ENCODE measurements around the gene TMEM30B. TPM values are rescaled to one million over a fixed set of nuclear protein-coding genes. Genes with fewer than 3 reads are reported as not detected.

Gene TMEM30B
- total and polyA plus RNA-seq, 9 of the 15 experiments (the other 6 are each of a cell fraction or from before 2014, with no cell fraction given), result 0.04 TPM; not detected in 8

DNA sequence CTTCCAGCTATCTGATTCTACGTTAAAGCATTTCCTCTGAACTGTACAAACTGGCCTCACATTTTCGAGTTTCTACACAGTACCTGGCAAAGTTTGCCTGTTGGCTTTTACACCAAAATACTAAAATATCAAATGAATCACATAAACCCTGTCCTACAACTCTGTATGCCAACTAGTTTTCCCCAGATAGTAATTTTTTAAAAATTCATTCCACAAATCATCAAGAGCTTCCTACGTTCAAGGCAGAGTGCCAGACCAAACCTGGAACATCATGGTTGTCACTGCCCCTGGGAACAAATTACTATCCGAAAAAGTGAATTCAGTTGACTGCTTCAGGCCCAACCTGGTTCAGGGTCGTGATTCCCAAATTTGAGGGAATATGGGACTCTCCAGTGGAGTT, 2.1 kb downstream of the TMEM30B start (continued):
- TF ChIP-seq TSHZ1 (CRISPR knock-in tag; IDR thresholded peaks at IDR 0.05) (no peak), TEAD4 (IDR thresholded peaks at IDR 0.05; ENCODE audit: low read length) (no peak), TEAD4 (CRISPR knock-in tag; IDR thresholded peaks at IDR 0.05; ENCODE audit: borderline replicate concordance) (no peak), SIN3A (IDR thresholded peaks at IDR 0.05; ENCODE audit: borderline replicate concordance in 2 of 2, control insufficient read depth in 1 of 2, low read depth in 2 of 2, low read length in 2 of 2) (no peak), FOXJ2 (tag; IDR thresholded peaks at IDR 0.05) (no peak), ZNF436 (CRISPR knock-in tag; IDR thresholded peaks at IDR 0.05) (no peak), ZNF445 (CRISPR knock-in tag; IDR thresholded peaks at IDR 0.05; ENCODE audit: low read depth) (no peak)

DNA sequence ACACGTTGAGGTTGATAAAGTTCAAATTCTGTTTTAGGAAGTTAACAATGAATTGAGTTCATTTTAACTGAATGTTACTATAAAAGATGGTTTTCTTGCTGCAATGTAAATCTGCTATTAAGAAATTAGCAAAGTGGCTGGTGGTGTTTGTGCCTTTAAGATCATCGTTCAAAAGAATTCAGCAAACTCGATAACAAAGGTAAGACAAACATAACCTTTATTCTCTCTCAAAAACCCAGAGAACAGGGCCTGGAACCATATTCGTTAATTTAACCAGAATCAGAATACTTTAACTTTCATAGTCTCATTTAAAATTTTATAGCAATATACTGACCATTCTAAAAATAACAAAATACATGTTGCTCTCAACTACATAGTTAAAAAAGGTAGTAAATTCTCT, 3.4 kb downstream of the TMEM30B start:
- DNase-seq (ENCODE audit: extremely low read depth in 1 of 4, low spot score in 3 of 4) (no peak), FAIRE-seq (no peak), ATAC-seq (no peak)
- intact Hi-C loops (cut with micrococcal nuclease), result no loop called here
- Histone ChIP-seq H3K79me2 (ENCODE audit: control insufficient read depth, insufficient read depth, low read length) (no peaks in the 10 kb centered on the region), H3K4me1 (replicated peaks in 1 of 2; ENCODE audit: control insufficient read depth in 2 of 2, insufficient read depth in 2 of 2, low read length in 2 of 2) (no peaks in the 10 kb centered on the region), H3K4me3 (no peak overlapping the region), H3K9me1 (ENCODE audit: control insufficient read depth, insufficient read depth, low read length) (no peaks in the 10 kb centered on the region), H3K27ac (ENCODE audit: extremely low read depth, low read depth, low read length) (no peak overlapping the region), H4K20me1 (replicated peaks; ENCODE audit: control insufficient read depth, insufficient read depth, low read length) (no peaks in the 10 kb centered on the region), H3K27me3 (ENCODE audit: control insufficient read depth in 2 of 2, insufficient read depth in 2 of 2, low read length in 2 of 2) (no peaks in the 10 kb centered on the region; a peak in 1 of 5 replicates), H3K9me3 (replicated peaks; ENCODE audit: control insufficient read depth, insufficient read depth, low read depth, low read length) (no peaks in the 10 kb centered on the region), H3K36me3 (ENCODE audit: control insufficient read depth, insufficient read depth, low read length) (no peaks in the 10 kb centered on the region), H2AFZ (ENCODE audit: low read depth, low read length) (no peak overlapping the region), H3K4me2 (ENCODE audit: insufficient read depth, low read length) (no peak overlapping the region), H3K9ac (ENCODE audit: insufficient read depth in 1 of 2, low read depth in 2 of 2, low read length in 2 of 2) (no peak overlapping the region)
- no TSS peak for BruUV-seq (replicated peaks)
- TF ChIP-seq THRA (IDR thresholded peaks at IDR 0.05) (no peak), CAMTA2 (CRISPR knock-in tag; conservative IDR thresholded peaks at IDR 0.05) (no peak), MYC (IDR thresholded peaks at IDR 0.05; ENCODE audit: low read depth, low read length) (no peak), MYC (CRISPR knock-in tag; IDR thresholded peaks at IDR 0.05; ENCODE audit: borderline replicate concordance, low read depth) (no peak), RFX7 (CRISPR knock-in tag; IDR thresholded peaks at IDR 0.05) (no peak)
- 0% methylated on average over 4 of the region's 4 CpGs for WGBS (ENCODE audit: insufficient coverage, low coverage, missing lambda C conversion rate)
- CTCF ChIA-PET (ENCODE audit: low intra/inter-chr PET ratio), result no interaction called here
- in situ Hi-C loops (cut with MboI), result loop anchor here (25.0 kb wide), 1 partner anchor 835 kb away; no protein-coding TSS in a partner anchor
- POLR2A ChIA-PET, result no interaction called here

All from K562 (cell line).